KMS-11 (cell line): Measurements from ENCODE around the gene INVS.

Experiments used
- H2AFZ ChIP-seq: fragments of 200-600 bp; sonication (generic); 2 replicates; pipeline ENCODE4 v1.6.1; 2016; ENCODE audit warnings: antibody characterized with exemption, mixed run types, low read depth
- H3K27ac ChIP-seq: fragments of 200-600 bp; sonication (generic); 2 replicates; pipeline ENCODE4 v1.6.1; 2016; ENCODE audit warnings: mild to moderate bottlenecking, mixed run types
- H3K27me3 ChIP-seq: fragments of 200-600 bp; sonication (generic); 2 replicates; pipeline ENCODE4 v1.6.1; 2017; ENCODE audit warnings: mild to moderate bottlenecking, low read depth, mixed run types, moderate library complexity; ENCODE audit not compliant: insufficient read depth
- H3K36me3 ChIP-seq: fragments of 200-600 bp; sonication (generic); 2 replicates; pipeline ENCODE4 v1.6.1; 2017; ENCODE audit warnings: mild to moderate bottlenecking, mixed run types; ENCODE audit not compliant: insufficient read depth
- H3K4me1 ChIP-seq: fragments of 200-600 bp; sonication (generic); 2 replicates; pipeline ENCODE4 v1.6.1; 2016; ENCODE audit warnings: mild to moderate bottlenecking, low read depth, mixed run types; ENCODE audit not compliant: poor library complexity, severe bottlenecking
- H3K4me2 ChIP-seq: fragments of 200-600 bp; sonication (generic); 2 replicates; pipeline ENCODE4 v1.7.0; 2016; ENCODE audit warnings: mild to moderate bottlenecking, mixed run types
- H3K4me3 ChIP-seq: fragments of 200-600 bp; sonication (generic); IDR thresholded peaks from 2 replicates; pipeline ENCODE4 v1.6.1; 2017; ENCODE audit warnings: low read depth, low read length, mixed read lengths; ENCODE audit not compliant: insufficient read depth
- H3K79me2 ChIP-seq: fragments of 200-600 bp; sonication (generic); 2 replicates; pipeline ENCODE4 v1.6.1; 2016; ENCODE audit warnings: low read depth, mixed run types; ENCODE audit not compliant: insufficient read depth
- H3K9ac ChIP-seq: fragments of 200-600 bp; sonication (generic); 2 replicates; pipeline ENCODE4 v1.6.1; 2016; ENCODE audit warnings: mild to moderate bottlenecking, mixed run types
- H4K20me1 ChIP-seq: fragments of 200-600 bp; sonication (generic); 2 replicates; pipeline ENCODE4 v1.6.1; 2016; ENCODE audit warnings: mild to moderate bottlenecking, mixed run types; ENCODE audit not compliant: insufficient read depth
- CTCF ChIP-seq: fragments of 200-600 bp; sonication (generic); conservative IDR thresholded peaks from 2 replicates; pipeline ENCODE4 v1.6.1; 2017; ENCODE audit warnings: low read depth, mild to moderate bottlenecking, antibody characterized with exemption, low read length, moderate library complexity, mixed read lengths

INVS gene

GRCh38 chr9:100285080-100285479 lies 186.0 kb downstream of the INVS start:
- no peak overlapping the region for H2AFZ ChIP-seq
- no peak for TF ChIP-seq CTCF
- H3K79me2 ChIP-seq, result no peaks in the 10 kb centered on the region
- no peaks in the 10 kb centered on the region for H3K4me1 ChIP-seq
- H4K20me1 ChIP-seq, result no peaks in the 10 kb centered on the region
- H3K27me3 ChIP-seq, result no peaks in the 10 kb centered on the region
- no peak overlapping the region for H3K4me3 ChIP-seq
- no peaks in the 10 kb centered on the region for H3K36me3 ChIP-seq
- H3K9ac ChIP-seq, result no peak overlapping the region
- no peak overlapping the region for H3K4me2 ChIP-seq
- H3K27ac ChIP-seq, result no peak overlapping the region

GRCh38 chr9:100285601-100286000 lies 186.6 kb downstream of the INVS start:
- TF ChIP-seq CTCF, result no peak
- H3K4me2 ChIP-seq, result no peak overlapping the region

GRCh38 chr9:100286257-100286656 lies 187.2 kb downstream of the INVS start:
- Histone ChIP-seq H3K4me1 (no peaks in the 10 kb centered on the region), H3K79me2 (no peaks in the 10 kb centered on the region), H3K36me3 (no peaks in the 10 kb centered on the region), H3K9ac (no peak overlapping the region), H4K20me1 (no peaks in the 10 kb centered on the region), H3K27ac (no peak overlapping the region), H3K4me3 (no peak overlapping the region), H3K27me3 (no peaks in the 10 kb centered on the region), H3K4me2 (no peak overlapping the region), H2AFZ (no peak overlapping the region)
- no peak for TF ChIP-seq CTCF

More at GRCh38 chr9:100285601-100286000, 186.6 kb downstream of the INVS start:
- Histone ChIP-seq H3K4me1 (no peaks in the 10 kb centered on the region), H3K4me3 (no peak overlapping the region), H3K27me3 (no peaks in the 10 kb centered on the region), H2AFZ (no peak overlapping the region), H4K20me1 (no peaks in the 10 kb centered on the region), H3K27ac (no peak overlapping the region), H3K79me2 (no peaks in the 10 kb centered on the region), H3K36me3 (no peaks in the 10 kb centered on the region), H3K9ac (no peak overlapping the region)

- no peak overlapping the region for H3K9ac ChIP-seq
- no peaks in the 10 kb centered on the region for H3K4me1 ChIP-seq
- no peak overlapping the region for H3K4me2 ChIP-seq
- H3K36me3 ChIP-seq, result no peaks in the 10 kb centered on the region
- no peak for TF ChIP-seq CTCF
- no peaks in the 10 kb centered on the region for H3K79me2 ChIP-seq
- H4K20me1 ChIP-seq, result no peaks in the 10 kb centered on the region
- no peak overlapping the region for H2AFZ ChIP-seq
- H3K27me3 ChIP-seq, result no peaks in the 10 kb centered on the region
- no peak overlapping the region for H3K27ac ChIP-seq
- H3K4me3 ChIP-seq, result no peak overlapping the region
These were observed 188.1 kb downstream of the INVS start for GRCh38 chr9:100287186-100287585.
